ELF-1 (cell line): ENCODE data around the gene MADCAM1.

Experiments used
- DNase-seq: peaks from one replicate; pipeline ENCODE4 v3.0.0-alpha.2; 2016; ENCODE audit warnings: low read depth, low spot score

MADCAM1 gene

DNA sequence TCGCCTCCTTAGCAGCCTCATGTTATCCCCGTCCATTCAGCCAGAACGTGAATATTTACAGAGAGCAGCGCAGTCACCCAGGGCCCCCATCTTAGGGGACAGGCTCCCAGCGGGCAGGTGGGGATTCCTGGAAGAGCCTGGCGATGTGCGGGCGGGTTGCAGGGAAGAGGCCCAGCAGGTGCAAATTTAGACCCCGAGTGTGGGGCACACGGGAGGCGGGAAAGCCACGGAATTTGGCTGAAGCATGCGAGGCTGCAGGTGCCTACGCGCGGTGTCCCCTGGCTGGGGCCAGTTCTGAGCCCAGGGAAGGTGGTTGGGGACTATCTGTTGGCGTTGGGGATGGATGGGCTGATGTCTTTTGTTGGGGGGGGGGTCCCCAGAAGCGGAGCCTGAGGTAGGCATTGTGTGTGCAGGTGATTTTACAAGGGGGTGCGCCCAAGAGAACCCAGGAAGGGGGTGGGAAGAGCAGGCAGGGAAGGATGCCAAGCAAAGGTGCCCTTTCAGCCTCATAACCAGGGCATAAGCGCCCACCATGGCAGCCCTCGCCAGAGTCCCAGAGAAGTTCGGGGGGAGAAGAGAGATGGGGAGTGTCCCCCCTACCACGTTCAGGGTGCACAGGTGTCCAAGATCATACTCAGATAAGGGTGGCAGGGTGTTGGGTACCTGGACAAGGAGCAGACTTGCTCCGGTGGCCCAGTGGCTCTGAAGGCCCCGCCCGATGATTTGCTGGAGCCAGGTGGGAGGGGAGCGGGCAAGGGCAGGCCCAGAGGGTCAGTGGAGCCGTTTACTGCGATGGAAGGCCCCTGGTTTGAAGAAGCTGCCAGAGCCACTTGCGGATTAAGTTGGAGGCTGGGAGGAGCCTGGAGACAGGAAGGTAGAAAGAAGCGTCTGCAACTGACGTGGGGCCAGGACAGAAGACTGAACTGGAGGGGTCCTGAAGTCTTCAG lies 12.2 kb downstream of the MADCAM1 start:
- DNase-seq, result no peak

DNA sequence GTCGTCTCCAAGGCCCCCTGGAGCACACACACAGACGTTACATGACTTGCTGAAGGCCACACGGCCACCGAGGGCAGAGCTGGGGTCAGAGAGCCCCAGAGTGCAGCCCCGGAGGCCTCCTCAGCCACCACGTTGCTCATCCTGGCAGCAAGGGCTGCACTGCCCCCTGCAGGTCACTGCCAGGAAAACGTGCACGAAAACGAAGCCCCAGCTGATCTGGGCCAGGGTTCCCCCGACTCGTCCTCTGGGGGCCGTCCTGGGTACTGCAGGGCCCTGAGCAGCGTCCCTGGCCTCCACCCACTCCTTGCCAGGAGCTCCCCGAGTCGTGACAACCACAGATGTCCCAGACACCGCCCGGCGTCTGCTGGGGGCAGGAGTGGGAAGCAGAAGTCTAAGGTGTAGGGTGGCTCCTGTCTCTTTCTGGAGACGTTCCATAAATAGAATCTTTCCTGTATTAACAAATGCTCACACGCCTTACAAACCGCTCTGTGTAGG lies 14.4 kb downstream of the MADCAM1 start:
- DNase-seq, result peak; percentile 98

DNA sequence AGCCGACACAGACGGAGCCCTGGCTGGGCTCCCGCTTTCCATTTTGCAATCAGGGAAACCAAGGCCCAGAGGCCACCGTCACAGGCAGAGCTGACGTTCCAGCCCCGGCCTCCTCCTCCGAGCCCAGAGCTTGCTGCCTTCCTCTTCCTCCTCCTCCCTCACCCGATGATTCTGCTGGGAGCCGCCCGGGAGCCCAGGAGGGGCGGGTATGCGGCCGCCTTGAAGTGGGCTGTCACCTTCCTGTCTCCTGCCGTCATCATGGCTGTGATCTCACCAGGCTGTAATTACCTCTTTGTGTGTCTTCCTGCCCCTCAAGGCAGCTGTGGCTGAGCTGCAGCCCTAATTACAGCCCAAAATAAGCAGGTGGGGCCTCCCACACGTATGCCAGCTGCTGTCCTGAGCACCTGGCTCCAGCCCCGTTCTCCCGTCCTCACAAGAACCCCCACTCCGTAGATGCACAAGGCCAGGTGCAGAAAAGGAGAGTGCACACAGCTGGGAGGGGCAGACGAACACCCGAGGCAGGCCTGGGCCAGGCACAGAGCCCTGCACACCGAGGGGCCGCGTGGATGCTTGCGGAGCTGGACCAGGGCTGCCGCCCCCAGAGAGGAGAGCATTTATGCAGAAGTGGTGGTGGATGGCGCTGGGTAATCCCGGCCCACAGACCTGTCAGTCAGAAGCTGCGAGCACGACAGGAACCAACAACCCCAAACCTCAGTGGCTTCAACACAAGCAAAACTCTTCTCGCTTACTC lies 15.0 kb downstream of the MADCAM1 start:
- DNase-seq, result peak; percentile 95

DNA sequence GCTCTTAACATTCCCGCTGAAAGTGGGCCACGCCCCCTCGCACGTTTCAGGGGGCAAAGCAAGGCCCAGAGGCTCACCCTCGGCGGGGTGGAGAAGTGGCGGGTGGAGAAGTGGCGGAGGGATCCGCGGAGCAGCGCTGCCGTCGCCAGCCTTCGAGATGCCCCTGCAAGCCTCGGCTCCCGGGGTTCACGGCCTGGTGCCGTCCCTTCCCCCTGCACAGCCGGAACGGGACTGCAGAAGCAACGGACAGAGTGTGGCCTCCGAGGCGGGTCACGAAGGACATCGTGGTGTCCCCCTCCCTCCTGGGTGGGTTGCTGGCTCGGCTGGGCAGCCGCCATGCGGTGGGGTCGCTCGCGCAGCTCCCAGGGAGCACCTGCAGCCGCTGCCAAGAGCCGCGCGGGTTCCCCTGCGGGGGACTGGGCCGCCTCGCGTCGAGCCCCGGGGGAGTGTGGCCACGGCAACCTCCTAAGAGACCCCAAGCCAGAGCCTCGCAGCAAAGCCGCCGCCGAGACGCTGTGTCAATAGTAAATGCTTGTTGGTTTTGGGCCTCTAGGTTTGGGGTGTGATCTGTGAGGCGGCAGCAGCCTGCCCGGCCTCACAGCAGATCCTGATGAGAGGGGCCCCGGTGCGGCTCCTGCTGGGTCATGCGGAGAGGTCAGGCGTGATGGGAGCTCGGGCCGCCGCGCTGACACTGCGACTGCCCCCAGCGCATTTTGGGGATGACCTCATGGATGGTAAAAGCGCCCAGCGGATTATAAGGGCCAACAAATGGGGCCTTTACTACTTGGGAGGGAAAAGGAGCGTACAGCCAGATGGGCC lies 16.5 kb downstream of the MADCAM1 start:
- peak; percentile 73 for DNase-seq

DNA sequence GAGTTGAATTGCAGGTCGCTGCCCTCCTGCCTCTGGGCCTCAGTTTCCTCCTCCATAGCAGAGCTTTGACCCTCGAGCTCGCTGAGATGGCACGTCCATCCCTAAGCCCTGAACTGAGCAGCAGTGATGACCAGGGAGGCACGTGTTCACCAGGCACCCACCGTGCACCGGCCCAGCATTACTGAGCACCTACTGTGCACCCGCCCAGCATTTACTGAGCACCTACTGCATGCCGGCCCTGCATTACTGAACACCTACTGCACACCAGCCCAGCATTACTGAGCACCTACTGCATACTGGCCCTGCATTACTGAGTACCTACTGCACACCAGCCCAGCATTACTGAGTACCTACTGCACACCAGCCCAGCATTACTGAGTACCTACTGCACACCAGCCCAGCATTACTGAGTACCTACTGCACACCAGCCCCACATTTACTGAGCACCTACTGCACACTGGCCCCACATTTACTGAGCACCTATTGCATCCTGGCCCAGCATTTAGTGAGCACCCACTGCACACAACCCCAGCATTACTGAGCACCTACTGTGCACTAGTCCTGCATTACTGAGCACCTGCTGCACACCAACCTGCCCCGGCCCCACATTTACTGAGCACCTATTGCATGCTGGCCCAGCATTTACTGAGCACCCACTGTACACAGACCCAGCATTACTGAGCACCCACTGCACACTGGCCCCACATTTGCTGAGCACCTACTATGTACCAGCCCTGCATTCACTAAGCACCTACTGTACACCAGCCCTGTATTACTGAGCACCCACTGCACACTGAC lies 17.3 kb downstream of the MADCAM1 start:
- no peak for DNase-seq

DNA sequence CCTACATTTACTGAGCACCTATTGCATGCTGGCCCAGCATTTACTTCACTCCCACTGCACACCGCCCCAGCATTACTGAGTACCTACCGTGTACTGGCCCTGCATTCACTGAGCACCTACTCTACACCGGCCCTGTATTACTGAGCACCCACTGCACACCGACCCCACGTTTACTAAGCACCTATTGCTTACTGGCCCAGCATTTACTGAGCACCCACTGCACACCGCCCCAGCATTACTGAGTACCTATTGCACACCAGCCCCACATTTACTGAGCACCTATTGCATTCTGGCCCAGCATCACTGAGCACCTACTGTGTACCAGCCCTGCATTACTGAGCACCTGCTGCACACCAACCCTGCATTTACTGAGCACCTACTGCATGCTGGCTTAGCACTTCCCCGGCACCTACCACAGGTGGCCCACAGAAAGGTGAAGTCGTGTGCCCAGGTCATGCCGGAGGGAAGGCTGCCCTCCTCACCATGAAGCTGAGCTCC lies 17.9 kb downstream of the MADCAM1 start:
- no peak for DNase-seq

DNA sequence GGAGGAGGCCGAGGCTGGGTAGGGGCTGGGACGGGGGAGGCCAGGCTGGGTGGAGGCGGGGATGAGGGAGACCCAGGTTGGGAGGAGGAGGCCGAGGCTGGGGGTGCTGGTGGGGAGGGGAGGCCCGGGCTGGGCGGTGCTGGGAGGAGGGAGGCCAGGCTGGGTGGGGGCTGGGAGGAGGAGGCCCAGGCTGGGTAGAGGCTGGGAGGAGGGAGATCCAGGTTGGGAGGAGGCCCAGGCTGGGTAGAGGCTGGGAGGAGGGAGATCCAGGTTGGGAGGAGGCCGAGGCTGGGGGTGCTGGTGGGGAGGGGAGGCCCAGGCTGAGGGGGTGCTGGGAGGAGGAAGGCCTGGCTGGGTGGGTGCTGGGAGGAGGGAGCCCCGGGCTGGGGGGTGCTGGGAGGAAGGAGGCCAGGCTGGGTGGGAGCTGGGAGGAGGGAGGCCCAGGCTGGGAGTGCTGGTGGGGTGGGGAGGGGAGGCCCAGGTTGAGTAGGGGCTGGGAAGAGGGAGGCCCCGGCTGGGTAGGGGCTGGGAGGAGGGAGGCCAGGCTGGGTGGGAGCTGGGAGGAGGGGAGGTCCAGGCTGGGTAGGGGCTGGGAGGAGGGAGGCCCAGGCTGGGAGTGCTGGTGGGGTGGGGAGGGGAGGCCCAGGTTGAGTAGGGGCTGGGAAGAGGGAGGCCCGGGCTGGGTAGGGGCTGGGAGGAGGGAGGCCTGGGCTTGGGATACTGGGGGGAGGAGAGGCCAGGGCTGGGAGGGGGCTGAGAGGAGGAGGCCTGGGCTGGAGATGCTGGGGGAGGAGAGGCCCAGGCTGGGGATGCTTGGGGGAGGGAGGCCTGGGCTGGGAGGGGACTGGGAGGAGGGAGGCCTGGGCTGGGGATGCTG lies 21.7 kb downstream of the MADCAM1 start:
- DNase-seq, result no peak

DNA sequence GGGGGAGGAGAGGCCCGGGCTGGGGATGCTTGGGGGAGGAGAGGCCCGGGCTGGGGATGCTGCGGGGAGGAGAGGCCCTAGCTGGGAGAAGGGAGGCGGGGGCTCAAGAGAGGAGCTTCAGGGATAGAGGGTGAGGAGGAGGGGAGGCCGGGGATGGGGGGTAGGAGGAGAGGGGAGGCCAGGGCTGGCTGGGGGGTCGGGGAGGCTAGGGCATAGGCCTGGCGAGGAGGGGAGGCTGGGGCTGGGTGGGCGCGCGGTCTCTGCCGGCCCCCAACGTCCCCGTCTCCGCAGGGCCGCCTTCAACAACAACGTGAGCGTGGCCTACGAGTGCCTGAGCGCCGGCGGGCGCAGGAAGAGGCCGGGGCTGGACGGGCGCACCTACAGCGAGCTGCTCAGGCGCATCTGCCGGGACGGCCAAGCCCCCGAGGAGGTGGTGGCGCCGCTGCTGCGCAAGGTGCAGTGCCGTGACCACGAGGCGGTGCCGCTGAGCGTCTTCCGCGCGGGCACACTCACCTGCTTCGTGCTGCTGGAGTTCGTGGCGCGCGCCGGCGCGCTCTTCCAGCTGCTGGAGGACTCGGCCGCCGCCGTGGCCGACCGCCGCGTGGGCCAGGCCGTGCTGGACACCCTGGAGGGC lies 22.4 kb downstream of the MADCAM1 start:
- peak; percentile 75 for DNase-seq

DNA sequence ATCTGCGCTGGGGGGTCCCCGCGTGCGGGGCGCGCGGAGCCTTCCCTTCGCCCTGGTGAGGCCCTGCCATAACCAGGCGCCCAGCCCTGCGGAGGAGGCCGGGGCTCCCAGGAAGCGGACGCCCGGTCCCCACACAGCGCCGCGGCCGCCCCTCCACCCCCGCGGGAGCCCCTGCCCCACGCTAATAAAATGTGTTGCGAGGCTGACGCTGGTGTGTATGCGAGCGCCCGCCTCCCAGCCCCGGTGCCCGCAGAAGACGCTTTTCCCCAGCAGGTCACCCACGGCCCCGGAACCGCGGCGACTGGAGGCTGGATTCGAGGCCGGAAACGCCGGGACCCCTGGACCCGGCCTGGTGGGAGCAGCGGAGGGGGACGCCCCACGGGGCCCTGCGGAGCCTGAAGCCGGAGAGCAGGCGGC lies 23.2 kb downstream of the MADCAM1 start:
- DNase-seq, result no peak

DNA sequence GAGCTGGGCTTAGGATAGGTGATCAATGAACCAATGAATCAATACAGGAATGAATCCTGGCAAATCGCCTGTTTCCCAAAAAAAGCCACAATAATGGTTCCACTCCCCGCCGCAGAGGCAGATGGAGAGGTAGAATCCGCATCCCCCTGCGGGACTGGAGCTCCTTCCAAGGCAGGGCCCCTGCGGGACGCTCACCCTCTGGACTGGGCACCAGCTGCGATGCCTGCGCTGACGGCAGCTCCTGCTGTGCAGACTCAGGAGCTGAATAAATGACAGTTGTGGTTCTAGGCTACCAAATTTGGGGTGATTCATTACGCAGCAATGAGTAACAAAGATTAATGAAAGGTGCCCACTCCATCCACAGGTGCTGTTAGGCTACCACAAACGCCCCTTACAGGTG lies 26.4 kb downstream of the MADCAM1 start:
- DNase-seq, result no peak

DNA sequence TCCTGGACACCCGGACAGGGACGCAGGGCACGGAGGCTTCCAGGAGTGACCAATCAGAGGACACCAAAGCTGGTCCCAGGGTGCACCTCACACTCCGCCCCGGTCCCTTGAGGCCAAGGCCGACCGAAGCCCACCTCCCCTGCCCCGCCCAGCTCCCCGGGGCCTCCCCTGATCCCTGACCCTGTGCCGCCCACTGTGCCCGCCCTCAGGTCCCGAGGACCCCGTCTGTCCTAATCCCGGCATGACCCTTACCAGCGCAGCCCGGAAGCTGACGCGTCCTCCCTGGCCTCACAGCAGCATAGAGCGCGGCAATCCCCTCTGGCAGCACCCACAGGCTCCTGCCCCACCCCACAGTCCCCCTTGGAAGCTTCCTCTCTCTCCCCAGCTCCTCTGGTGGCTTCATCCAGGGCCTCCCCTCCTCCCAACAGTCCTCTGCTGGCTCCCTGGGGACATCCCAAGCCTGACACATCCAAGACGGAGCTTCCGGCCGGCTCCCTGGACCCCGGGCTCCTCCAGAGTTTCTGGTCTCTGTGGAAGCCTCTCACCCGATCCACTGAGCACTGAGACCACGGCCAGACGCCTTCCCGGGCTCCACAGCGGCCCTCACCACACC lies 27.9 kb downstream of the MADCAM1 start:
- peak; percentile 49 for DNase-seq

DNA sequence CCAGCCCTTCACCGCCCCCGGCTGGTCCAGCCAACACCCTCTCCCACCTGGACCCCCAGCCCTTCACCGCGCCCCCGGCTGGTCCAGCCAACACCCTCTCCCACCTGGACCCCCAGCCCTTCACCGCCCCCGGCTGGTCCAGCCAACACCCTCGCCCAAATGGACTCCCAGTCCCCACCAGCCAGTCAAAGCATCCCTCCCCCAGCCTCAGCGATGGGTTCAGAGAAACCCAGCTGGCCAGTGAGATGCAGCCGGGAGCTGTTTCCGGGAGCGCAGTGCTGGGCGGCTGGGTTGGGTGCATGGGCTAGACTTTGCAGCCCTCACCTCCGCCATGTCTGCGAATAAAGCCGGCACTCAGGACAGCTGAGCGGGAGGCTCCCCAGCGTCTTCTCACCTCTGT lies 28.7 kb downstream of the MADCAM1 start:
- no peak for DNase-seq

DNA sequence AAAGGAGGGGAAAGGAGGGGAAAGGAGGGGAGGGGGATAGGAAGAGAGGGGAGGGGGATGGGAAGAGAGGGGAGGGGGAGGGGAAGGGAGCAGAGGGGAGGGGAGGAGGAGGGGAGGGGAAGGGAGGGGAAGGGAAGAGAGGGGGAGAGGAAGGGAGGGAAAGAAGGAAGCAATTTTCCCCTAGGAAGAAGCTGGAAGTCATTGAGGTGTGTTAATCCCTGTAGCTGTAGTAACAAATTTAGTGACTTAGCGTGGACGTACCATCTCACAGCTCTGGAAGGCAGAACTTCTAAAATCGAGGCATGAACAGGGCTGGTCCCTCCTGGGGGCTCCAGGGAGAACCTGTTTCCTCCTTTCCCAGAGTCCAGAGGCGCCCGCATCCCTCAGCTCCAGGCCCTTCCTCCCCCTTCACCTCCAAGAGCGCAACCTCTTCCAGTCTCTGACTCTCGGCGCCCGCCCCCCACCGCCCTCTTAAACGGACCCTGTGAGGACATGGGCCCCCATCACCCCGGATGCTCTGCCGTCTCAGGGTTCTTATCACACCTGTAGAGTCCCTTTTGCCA lies 29.7 kb downstream of the MADCAM1 start:
- no peak for DNase-seq

DNA sequence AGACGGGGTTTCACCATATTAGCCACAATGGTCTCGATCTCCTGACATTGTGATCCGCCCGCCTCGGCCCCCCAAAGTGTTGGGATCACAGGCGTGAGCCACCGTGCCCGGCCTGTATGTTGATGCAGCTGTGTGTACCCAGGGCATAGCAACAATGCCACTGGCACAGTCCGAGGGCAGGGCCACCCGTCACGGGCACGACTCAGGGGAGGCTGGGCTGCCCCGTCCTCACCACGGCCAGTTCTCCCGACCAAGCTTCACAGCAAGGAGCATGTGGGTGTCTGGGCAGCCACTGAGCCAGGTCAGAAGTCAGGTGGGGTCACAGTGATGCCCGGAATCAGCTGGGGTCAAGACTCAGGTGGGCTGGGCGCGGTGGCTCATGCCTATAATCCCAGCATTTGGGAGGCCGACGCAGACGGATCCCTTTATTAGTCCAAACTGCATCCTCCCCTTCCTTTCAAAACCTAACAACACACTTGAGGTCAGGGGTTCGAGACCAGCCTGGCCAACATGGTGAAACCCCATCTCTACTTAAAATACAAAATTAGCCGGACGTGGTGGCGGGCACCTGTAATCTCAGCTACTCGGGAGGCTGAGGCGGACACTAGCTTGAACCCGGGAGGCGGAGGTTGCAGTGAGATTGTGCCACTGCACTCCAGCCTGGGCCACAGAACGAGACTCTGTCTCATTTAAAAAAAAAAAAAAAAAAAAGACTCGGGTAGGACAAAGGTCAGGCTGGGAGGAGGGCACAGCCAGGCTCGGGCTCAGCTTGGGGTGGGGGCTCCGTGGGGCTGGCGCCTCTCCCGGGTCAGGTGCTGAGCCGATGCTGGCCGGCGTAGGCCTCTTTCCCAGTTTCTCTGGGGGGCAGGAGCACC lies 34.1 kb downstream of the MADCAM1 start:
- DNase-seq, result no peak

DNA sequence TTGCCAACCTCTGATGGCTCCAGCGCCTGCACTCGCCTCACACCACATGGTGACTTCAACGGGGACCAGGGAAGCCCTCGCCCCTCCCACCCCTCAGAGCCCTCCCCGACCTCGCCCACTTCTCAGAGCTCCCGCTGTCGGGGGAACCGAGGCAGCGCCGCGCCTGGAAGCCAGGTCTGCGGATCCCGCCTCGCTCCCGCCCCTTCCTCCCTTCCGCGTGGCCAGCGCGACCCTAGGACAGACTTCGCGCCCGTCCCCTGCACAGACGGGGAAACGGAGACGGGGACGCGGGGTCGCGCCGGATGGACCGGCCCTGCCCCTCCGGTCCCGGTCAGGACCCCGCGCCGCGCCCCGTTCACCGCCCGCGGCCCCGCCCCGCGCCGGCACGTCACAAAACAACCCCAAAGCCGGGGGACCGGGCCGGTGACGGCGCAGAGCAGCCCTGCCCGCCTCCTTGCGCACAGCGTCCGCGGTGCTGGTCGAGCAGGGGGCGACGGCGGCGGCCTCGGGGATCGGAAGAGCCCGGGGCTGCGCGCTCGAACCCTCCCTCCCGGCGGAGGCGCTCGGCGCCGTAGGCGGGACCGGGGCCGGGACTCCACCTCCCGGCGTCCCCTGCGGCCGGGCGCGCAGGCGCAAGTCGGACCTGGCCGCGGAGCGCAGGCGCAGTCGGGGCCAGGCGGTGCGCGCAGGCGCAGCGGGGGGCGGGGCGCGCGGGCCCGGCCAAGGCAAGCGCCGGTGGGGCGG lies 34.9 kb downstream of the MADCAM1 start:
- DNase-seq, result peak; percentile 88

DNA sequence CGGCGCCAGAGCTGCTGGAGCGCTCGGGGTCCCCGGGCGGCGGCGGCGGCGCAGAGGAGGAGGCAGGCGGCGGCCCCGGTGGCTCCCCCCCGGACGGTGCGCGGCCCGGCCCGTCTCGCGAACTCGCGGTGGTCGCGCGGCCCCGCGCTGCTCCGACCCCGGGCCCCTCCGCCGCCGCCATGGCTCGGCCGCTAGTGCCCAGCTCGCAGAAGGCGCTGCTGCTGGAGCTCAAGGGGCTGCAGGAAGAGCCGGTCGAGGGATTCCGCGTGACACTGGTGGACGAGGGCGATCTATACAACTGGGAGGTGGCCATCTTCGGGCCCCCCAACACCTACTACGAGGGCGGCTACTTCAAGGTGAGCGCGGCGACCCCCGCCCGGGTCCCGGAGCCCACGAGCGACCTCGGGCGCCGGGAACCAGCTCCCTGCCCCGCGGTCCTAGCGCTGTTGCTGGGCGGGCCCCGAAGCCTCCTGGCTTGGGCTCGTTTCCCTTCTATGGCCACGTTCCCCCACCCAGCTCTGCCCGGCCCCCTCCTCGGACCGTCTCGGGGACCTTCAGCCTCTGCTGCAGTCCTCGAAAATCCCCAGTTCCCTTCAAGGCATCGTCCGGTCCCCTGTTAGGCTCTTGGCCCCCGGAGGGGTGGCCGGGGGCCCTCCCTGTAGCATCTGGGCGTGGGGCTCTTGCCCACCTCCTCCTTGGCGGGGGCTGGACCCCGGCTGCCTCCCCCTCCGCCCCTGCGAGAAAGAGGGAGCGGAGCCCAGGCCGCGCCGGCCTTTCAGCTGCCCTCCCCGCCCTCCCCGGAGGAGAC lies 35.7 kb downstream of the MADCAM1 start, which contains the start of gene CDC34:
TSS of gene CDC34 (plus strand) at position 8 of the 808 bp plus-strand sequence. CDS start at position 180, 172 bp downstream.
- DNase-seq, result no peak
